ENCODE data around the gene ARHGAP9. TPM values are rescaled to one million over a fixed set of nuclear protein-coding genes. Genes with fewer than 3 reads are reported as not detected.

ARHGAP9 gene
- total RNA-seq, 4 donors from 2014 or later = 5.2 to 40.5 (median 11.6) TPM

DNA sequence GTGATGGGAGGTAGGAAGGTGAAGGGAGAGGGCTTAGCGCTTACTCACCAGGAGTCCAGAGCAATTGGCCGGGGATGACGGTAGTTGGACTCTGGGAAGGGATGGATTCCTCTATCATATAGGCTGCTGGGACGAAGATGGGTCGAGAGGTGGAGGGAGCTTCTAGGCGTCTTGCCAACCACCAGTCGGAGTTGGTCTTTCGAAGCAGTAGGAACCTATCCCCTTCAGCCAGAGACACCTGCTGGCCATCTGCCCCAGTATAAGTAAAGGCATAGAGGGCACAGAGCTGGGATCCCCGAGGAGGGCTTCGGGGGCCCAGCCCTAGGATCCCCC, 657 bp downstream of the ARHGAP9 start:
- peak overlapping the region in 2 of 4 donors; percentile 63 to 85 for H3K27ac ChIP-seq
- TF ChIP-seq, protein P1, sequence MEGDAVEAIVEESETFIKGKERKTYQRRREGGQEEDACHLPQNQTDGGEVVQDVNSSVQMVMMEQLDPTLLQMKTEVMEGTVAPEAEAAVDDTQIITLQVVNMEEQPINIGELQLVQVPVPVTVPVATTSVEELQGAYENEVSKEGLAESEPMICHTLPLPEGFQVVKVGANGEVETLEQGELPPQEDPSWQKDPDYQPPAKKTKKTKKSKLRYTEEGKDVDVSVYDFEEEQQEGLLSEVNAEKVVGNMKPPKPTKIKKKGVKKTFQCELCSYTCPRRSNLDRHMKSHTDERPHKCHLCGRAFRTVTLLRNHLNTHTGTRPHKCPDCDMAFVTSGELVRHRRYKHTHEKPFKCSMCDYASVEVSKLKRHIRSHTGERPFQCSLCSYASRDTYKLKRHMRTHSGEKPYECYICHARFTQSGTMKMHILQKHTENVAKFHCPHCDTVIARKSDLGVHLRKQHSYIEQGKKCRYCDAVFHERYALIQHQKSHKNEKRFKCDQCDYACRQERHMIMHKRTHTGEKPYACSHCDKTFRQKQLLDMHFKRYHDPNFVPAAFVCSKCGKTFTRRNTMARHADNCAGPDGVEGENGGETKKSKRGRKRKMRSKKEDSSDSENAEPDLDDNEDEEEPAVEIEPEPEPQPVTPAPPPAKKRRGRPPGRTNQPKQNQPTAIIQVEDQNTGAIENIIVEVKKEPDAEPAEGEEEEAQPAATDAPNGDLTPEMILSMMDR (IDR thresholded peaks at IDR 0.05) = no peak
- TF ChIP-seq EP300 (IDR thresholded peaks at IDR 0.05) (no peak), POLR2A (IDR thresholded peaks at IDR 0.05) (no peak)

DNA sequence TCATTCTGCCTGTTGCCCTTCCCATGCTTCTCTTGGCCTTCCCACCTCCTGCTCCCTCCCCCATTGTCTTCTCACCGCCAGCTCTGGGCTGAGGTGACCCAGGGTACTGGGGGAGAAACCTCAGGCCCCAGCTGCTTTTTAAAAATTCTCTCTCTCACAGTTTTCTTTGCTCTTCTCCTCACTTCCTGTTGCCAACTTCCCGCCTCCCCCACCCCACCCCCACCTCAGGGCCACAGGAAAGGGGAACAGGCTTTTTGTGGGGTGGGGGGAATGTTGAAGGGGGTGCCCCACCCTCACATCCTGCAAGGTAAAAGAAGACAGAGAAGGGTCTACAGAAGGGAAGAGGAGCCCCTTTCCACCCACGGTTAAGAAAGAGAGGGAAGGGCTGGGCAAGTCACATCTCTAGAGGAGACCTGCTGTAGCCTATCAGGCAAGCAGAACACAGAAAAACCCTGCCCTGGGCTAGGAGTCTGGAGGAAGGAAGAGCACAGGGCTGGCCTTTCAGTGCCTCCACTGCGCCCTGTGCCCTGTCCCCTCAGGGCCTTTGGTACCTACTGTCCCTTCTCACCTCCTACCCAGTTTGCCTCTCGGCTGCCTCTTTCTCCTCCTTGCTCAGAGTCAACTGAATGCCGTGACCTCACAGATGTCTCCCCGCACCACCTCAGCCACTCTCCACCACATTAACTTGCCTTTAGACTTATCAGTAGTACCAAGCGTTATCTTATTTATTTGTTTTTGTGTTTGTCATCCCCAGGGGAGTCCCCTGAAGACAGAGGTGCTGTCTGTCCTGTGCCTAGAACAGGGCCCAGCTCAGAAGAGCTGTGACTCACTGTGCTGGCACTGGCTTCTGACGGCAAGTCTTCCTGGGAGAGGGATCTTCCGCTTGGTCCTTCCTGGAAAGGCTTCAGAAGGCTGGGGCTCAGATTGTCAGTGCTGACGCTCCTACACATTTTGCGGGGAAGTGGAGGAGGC, 1.7 kb downstream of the ARHGAP9 start:
- Histone ChIP-seq H3K36me3 (no peaks in the 10 kb centered on the region), H3K9me3 (no peaks in the 10 kb centered on the region), H3K4me1 (peaks cover 0 to 17% (median 14%) of the 10 kb centered on the region in 4 donors), H3K27me3 (peaks cover 3 to 55% of the 10 kb centered on the region in 2 donors), H3K4me3 (peak overlapping the region; percentile 2 to 51 (median 26)), H3K27ac (peak overlapping the region in 3 of 4 donors; percentile 50 to 85 (median 63))
- 54 to 59% methylated on average over 11 to 12 of the region's 12 CpGs for WGBS, 2 donors
- TF ChIP-seq POLR2A (IDR thresholded peaks at IDR 0.05) (no peak), EP300 (IDR thresholded peaks at IDR 0.05) (no peak)
- TF ChIP-seq, protein P1 (IDR thresholded peaks at IDR 0.05) = no peak
- no peak for DNase-seq (ENCODE audit: low spot score in 2 of 2)

More for the DNA sequence above, 657 bp downstream of the ARHGAP9 start:
- H3K4me1 ChIP-seq = peaks cover 0 to 17% (median 14%) of the 10 kb centered on the region in 4 donors
- no peaks in the 10 kb centered on the region for H3K36me3 ChIP-seq
- H3K4me3 ChIP-seq = peak overlapping the region in 1 of 4 donors; percentile 44
- H3K9me3 ChIP-seq = no peaks in the 10 kb centered on the region
- 80 to 85% methylated on average over 10 of the region's 10 CpGs for WGBS, 2 donors
- no peak for DNase-seq (ENCODE audit: low spot score in 2 of 2)
- peaks cover 3 to 45% of the 10 kb centered on the region in 2 donors for H3K27me3 ChIP-seq

GRCh38 chr12:57476993-57477709, 2.5 kb downstream of the ARHGAP9 start:
- Histone ChIP-seq H3K9me3 (no peaks in the 10 kb centered on the region), H3K4me3 (peak overlapping the region; percentile 2 to 51 (median 26)), H3K4me1 (peaks cover 0 to 17% (median 14%) of the 10 kb centered on the region in 4 donors), H3K36me3 (no peaks in the 10 kb centered on the region), H3K27ac (peak overlapping the region in 3 of 4 donors; percentile 1 to 85 (median 63)), H3K27me3 (peaks cover 3 to 62% of the 10 kb centered on the region in 2 donors)
- WGBS, 2 donors = 74 to 85% methylated on average over 15 of the region's 15 CpGs
- no peak for DNase-seq (ENCODE audit: low spot score in 2 of 2)
- TF ChIP-seq EP300 (IDR thresholded peaks at IDR 0.05) (no peak), POLR2A (IDR thresholded peaks at IDR 0.05) (no peak)
- TF ChIP-seq, protein P1 (IDR thresholded peaks at IDR 0.05) = no peak

DNA sequence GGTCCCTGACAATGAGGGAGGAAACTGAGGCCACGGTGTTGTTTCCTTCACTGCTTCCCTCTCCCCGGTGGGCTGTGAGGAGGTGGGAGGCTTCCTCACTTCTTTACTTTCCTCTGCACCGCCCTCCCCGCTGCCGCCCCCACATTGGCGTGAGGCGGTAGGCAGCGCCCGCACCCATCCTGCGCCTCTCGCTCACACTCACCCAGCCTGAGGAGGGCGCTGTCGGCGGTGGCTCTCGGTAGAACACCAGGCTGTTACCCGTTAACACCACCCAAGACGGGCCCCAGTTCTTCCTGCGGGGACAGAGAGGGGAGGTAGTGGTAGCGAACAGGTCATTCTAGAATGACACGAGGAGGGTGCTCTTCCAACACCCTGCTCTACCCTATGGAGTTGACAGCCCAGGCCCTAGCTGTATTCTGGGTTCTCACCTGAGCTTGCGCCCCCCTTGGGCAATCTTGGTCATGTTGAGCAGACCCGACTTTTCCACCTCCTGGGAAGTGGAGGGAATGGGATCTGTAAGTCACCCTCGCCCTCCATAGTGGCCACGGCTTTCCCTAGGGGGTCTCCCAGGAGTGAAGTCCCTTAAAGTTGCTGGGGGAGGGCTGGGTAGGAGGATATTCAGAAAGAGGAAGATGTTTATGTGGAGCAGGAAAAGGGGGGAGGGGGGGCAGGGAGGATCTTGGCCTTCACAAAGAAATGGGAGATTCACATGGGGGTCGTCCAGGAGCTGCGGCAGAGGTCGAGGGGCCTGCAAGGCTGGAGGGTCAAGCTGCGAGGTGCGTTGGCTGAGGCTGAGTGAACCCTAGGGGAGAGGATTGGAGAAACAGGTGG, 3.3 kb downstream of the ARHGAP9 start:
- Histone ChIP-seq H3K27me3 (peaks cover 3 to 62% of the 10 kb centered on the region in 2 donors), H3K9me3 (no peaks in the 10 kb centered on the region), H3K36me3 (no peaks in the 10 kb centered on the region), H3K27ac (peak overlapping the region in 1 of 4 donors; percentile 85), H3K4me3 (peak overlapping the region; percentile 4 to 51 (median 40)), H3K4me1 (peaks cover 0 to 17% (median 14%) of the 10 kb centered on the region in 4 donors)
- TF ChIP-seq, protein P1 (IDR thresholded peaks at IDR 0.05) = peak in 2 of 5 experiments; percentile 7 to 26
- TF ChIP-seq EP300 (IDR thresholded peaks at IDR 0.05) (no peak), POLR2A (IDR thresholded peaks at IDR 0.05) (no peak)
- WGBS, 2 donors = 21 to 22% methylated on average over 28 to 29 of the region's 29 CpGs
- DNase-seq (ENCODE audit: low spot score in 2 of 2) = no peak

All from tibial nerve (tissue), 4 donors.